WTC11 (cell line): ENCODE data around the gene HOXB8. TPM values are rescaled to one million over a fixed set of nuclear protein-coding genes. Genes with fewer than 3 reads are reported as not detected.

Source experiments
- ATAC-seq: fragments of 200-7000 bp; cut with Tn5 transposase; 2 replicates; pipeline ENCODE4 v1.10.0; 2021; ENCODE audit warnings: mild to moderate bottlenecking, moderate library complexity
- CTCF ChIA-PET: fragments of 300-600 bp; sonication (Branson Sonifier 250); formaldehyde crosslinking; loops from one replicate; lab custom pipeline; 2021; ENCODE audit warnings: antibody characterized with exemption; lab: Charles Lee
- POLR2A ChIA-PET: fragments of 350-600 bp; sonication (Branson Sonifier 250); formaldehyde crosslinking; loops from one replicate; lab custom pipeline; 2021; ENCODE audit warnings: antibody characterized with exemption; lab: Charles Lee
- DNase-seq: peaks from one replicate; pipeline ENCODE4 v3.0.0; 2021; ENCODE audit warnings: low spot score
- H3K27ac Mint-ChIP-seq: 2 replicates; pipeline ENCODE4 v1.8.0; 2021; ENCODE audit warnings: mixed read lengths
- H3K27me3 Mint-ChIP-seq: 2 replicates; pipeline ENCODE4 v1.8.0; 2021; ENCODE audit warnings: low read depth, mild to moderate bottlenecking, moderate library complexity, mixed read lengths
- H3K36me3 Mint-ChIP-seq: 2 replicates; pipeline ENCODE4 v1.8.0; 2021; ENCODE audit warnings: mixed read lengths
- H3K4me1 Mint-ChIP-seq: 2 replicates; pipeline ENCODE4 v1.8.0; 2022; ENCODE audit warnings: mixed read lengths
- H3K4me3 Mint-ChIP-seq: 2 replicates; pipeline ENCODE4 v1.8.0; 2021; ENCODE audit warnings: mild to moderate bottlenecking, moderate library complexity, mixed read lengths
- H3K9me3 Mint-ChIP-seq: 2 replicates; pipeline ENCODE4 v1.8.0; 2021; ENCODE audit warnings: mixed read lengths
- AFF4 ChIP-seq: sonication (generic); formaldehyde crosslinking; IDR thresholded peaks from 2 replicates; pipeline ENCODE4 v1.8.1; 2023; ENCODE audit warnings: mild to moderate bottlenecking, missing genetic modification reagents, borderline replicate concordance
- ARID4B ChIP-seq: sonication (generic); formaldehyde crosslinking; IDR thresholded peaks from 2 replicates; pipeline ENCODE4 v1.8.0; 2023; ENCODE audit warnings: missing genetic modification reagents, mild to moderate bottlenecking, borderline replicate concordance
- E2F1 ChIP-seq: sonication (generic); formaldehyde crosslinking; IDR thresholded peaks from 2 replicates; pipeline ENCODE4 v1.8.0; 2022; ENCODE audit warnings: mild to moderate bottlenecking, missing genetic modification reagents
- ETV6 ChIP-seq: sonication (generic); formaldehyde crosslinking; IDR thresholded peaks from 2 replicates; pipeline ENCODE4 v1.8.1; 2022; ENCODE audit warnings: mild to moderate bottlenecking, missing genetic modification reagents
- FOXP1 ChIP-seq: sonication (generic); formaldehyde crosslinking; IDR thresholded peaks from 2 replicates; pipeline ENCODE4 v1.8.0; 2022; ENCODE audit warnings: missing genetic modification reagents, mild to moderate bottlenecking, moderate library complexity, borderline replicate concordance
- IRF2 ChIP-seq: sonication (generic); formaldehyde crosslinking; IDR thresholded peaks from 2 replicates; pipeline ENCODE4 v1.8.0; 2022; ENCODE audit warnings: low read depth, missing genetic modification reagents, borderline replicate concordance
- NR2C2 ChIP-seq: sonication (generic); formaldehyde crosslinking; IDR thresholded peaks from 2 replicates; pipeline ENCODE4 v1.8.0; 2022; ENCODE audit warnings: mild to moderate bottlenecking, missing genetic modification reagents
- PRRX2 ChIP-seq: fragments of 250-450 bp; sonication (Bioruptor Pico); IDR thresholded peaks from 2 replicates; pipeline ENCODE4 v1.8.0; 2021; ENCODE audit warnings: mild to moderate bottlenecking
- SOX15 ChIP-seq: fragments of 250-450 bp; sonication (Bioruptor Pico); IDR thresholded peaks from 2 replicates; pipeline ENCODE4 v1.9.0; 2021; ENCODE audit warnings: mild to moderate bottlenecking
- SP1 ChIP-seq: sonication (generic); formaldehyde crosslinking; conservative IDR thresholded peaks from 2 replicates; pipeline ENCODE4 v1.8.1; 2022; ENCODE audit warnings: missing genetic modification reagents
- TEAD1 ChIP-seq: sonication (generic); formaldehyde crosslinking; IDR thresholded peaks from 2 replicates; pipeline ENCODE4 v1.8.0; 2022; ENCODE audit warnings: mild to moderate bottlenecking, missing genetic modification reagents
- TP53 ChIP-seq: sonication (generic); formaldehyde crosslinking; IDR thresholded peaks from 2 replicates; pipeline ENCODE4 v1.8.1; 2023; ENCODE audit warnings: mild to moderate bottlenecking, missing genetic modification reagents
- ZBTB21 ChIP-seq: sonication (generic); formaldehyde crosslinking; IDR thresholded peaks from 2 replicates; pipeline ENCODE4 v1.8.1; 2023; ENCODE audit warnings: mild to moderate bottlenecking, missing genetic modification reagents, borderline replicate concordance
- ZNF138 ChIP-seq: sonication (generic); formaldehyde crosslinking; conservative IDR thresholded peaks from 2 replicates; pipeline ENCODE4 v1.8.1; 2022; ENCODE audit warnings: mild to moderate bottlenecking, moderate library complexity, missing genetic modification reagents
- ZNF219 ChIP-seq: sonication (generic); formaldehyde crosslinking; IDR thresholded peaks from 2 replicates; pipeline ENCODE4 v1.8.0; 2023; ENCODE audit warnings: missing genetic modification reagents, mild to moderate bottlenecking, borderline replicate concordance
- ZNF232 ChIP-seq: sonication (generic); formaldehyde crosslinking; IDR thresholded peaks from 2 replicates; pipeline ENCODE4 v1.8.0; 2022; ENCODE audit warnings: mild to moderate bottlenecking, missing genetic modification reagents
- total RNA-seq: library from RNA; stranded (reverse); gene quantifications from 3 replicates; pipeline ENCODE4 v1.2.3, GENCODE V29; 2021
- TF ChIP-seq, protein P1 (sequence below): sonication (generic); formaldehyde crosslinking; conservative IDR thresholded peaks from 2 replicates; pipeline ENCODE4 v1.8.1; 2022; ENCODE audit warnings: mild to moderate bottlenecking, missing genetic modification reagents

The HOXB8 gene
- total RNA-seq, 1 experiment from 2014 or later: not detected

- TF ChIP-seq TEAD1 (CRISPR knock-in tag): no peak
- no peak for TF ChIP-seq ZNF232 (CRISPR knock-in tag)
- no peak for TF ChIP-seq FOXP1 (CRISPR knock-in tag)
- TF ChIP-seq, all 79 proteins: peak for 0
Observed at GRCh38 chr17:48601207-48601538, 13.9 kb downstream of the HOXB8 start (continued).

DNA sequence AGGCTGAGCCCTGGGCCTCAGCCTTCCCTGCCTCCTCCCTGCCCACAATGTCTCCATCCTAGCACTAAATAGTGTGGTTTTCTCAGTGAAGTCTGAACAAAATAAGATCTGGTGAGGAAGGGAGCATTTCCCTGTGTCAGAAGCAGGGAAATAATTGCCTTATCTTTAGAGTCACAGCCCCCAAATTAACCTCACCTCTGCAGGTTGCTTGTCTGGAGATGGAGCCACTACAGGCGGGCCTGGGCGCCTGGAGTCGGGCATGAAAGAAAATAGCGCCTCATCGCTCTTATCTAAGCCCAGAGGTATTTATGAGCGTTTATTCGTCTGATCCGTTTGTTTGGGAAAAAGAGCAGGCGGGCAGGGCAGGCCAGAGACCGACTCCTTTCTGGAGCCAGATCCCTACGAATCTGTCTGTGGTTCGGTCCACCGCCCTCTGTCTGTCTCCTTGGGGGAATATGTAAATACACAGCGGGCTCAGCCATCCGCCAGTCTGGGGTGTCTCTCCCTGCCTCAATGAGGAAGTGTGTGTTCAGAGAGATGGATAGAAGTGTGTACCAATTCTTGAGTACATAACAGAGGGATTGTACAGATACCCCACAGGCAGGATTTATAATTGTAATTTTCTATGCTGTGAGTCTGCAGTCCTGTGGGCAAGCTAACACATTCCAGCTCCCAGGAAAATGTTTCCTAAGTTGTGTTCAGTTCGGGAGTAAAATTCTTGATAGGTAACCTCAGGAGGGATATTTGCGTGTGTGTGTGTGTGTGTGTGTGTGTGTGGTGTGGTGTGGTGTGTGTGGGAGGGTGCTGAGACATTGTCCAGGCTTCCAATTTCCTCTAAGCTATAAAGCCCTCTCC lies 14.6 kb downstream of the HOXB8 start:
- H3K4me1 Mint-ChIP-seq: peaks cover 30% of the 10 kb centered on the region
- H3K9me3 Mint-ChIP-seq: no peaks in the 10 kb centered on the region
- H3K4me3 Mint-ChIP-seq: no peak overlapping the region
- ATAC-seq: no peak
- no peak for DNase-seq
- H3K36me3 Mint-ChIP-seq: peaks cover 2% of the 10 kb centered on the region; the same call in 1 of the 2 replicates
- CTCF ChIA-PET: interaction anchor here (1.2 to 1.6 kb wide), 4 partner anchors 12 to 248 kb away, joined by 4 to 5 read pairs (median 4); no protein-coding TSS in a partner anchor
- POLR2A ChIA-PET: no interaction called here
- H3K27me3 Mint-ChIP-seq: peaks cover 100% of the 10 kb centered on the region; the same call in 1 of the 2 replicates
- TF ChIP-seq PRRX2 (no peak), ARID4B (CRISPR knock-in tag) (no peak), E2F1 (CRISPR knock-in tag) (no peak), ZNF219 (CRISPR knock-in tag) (no peak), SOX15 (CRISPR knock-in tag) (no peak), ETV6 (CRISPR knock-in tag) (no peak), ZBTB21 (CRISPR knock-in tag) (no peak), NR2C2 (CRISPR knock-in tag) (no peak), TP53 (CRISPR knock-in tag) (no peak), IRF2 (CRISPR knock-in tag) (no peak), SP1 (no peak), ZNF138 (no peak), AFF4 (no peak)
- TF ChIP-seq, protein P1, sequence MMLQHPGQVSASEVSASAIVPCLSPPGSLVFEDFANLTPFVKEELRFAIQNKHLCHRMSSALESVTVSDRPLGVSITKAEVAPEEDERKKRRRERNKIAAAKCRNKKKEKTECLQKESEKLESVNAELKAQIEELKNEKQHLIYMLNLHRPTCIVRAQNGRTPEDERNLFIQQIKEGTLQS (CRISPR knock-in tag): no peak
- H3K27ac Mint-ChIP-seq: no peak overlapping the region
